Upper lobe of left lung (tissue), 4 donors: ENCODE data around the gene ACSBG1.

Source experiments
- CTCF ChIP-seq, 6 experiments: fragments of 450-650 bp in 4 of 6; fragments of 200-600 bp in 2 of 6; sonication (generic) in 2 of 6; IDR thresholded peaks; one replicate each; pipeline ENCODE4 v1.5.1; 2016 to 2019; ENCODE audit warnings: antibody characterized with exemption in 6 of 6
- POLR2AphosphoS5 ChIP-seq, 2 donors: sonication (generic); formaldehyde crosslinking; IDR thresholded peaks; one replicate each; pipeline ENCODE4 v1.5.1; 2017; ENCODE audit warnings: antibody characterized with exemption in 2 of 2

DNA sequence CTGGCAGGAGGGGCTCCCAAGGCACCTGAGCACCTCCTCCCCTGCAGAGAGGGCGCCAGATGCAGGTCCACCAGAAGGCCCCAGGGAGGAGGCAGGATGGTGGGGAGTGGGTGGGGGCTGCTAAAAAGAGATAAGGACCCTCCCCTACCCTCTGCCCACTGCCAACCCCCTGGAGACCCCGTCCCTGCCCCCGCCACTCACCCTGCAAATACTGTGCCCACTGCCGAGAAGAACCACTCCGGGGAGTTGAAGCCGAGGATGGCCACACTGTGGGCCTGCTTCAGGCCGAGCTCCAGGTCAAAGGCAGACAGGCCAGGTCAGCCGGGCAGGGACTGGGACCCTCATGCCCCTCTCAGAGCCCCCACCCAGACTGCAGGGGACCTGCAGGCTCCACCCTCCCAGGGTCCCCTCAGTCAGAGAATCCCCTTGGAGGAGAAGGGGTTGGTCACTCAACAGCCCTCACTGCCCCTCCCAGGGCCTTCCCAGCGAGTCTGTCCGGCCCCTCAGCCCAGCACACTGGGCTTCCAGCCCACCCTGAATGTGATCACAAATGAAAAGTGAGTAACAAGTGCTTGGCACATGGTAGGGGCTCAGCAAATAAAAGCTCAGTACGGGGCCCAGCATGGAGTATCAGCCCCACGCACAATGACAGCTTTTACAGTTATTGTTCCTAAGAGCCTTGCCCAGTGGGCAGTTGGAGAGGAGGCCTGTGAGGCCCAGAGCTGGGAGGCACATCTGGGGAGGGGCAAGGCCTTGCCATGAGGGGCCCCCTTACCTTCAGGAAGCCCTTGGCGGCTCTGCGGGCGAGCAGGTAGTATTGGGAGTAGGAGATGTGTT, 40.4 kb downstream of the ACSBG1 start:
- TF ChIP-seq POLR2AphosphoS5 (IDR thresholded peaks at IDR 0.05) (no peak), CTCF (IDR thresholded peaks at IDR 0.05) (no peak)
